ENCODE data around the gene LILRB4. TPM values are rescaled to one million over a fixed set of nuclear protein-coding genes. Genes with fewer than 3 reads are reported as not detected.

LILRB4 gene
- total and polyA plus RNA-seq, 2 donors (not counting 3 experiments of a cell fraction or from before 2014, with no cell fraction given) = not detected

- Histone ChIP-seq H3K36me3 (ENCODE audit: control insufficient read depth in 2 of 2, extremely low read depth in 1 of 2, insufficient read depth in 2 of 2, low read length in 2 of 2) (no peaks in the 10 kb centered on the region), H3K79me2 (ENCODE audit: control insufficient read depth, insufficient read depth, low read length) (no peaks in the 10 kb centered on the region), H3K4me2 (ENCODE audit: insufficient read depth, low read length) (no peak overlapping the region), H3K9me1 (replicated peaks; ENCODE audit: control insufficient read depth, extremely low read depth, insufficient read depth, low read length) (no peaks in the 10 kb centered on the region), H3K9ac (replicated peaks; ENCODE audit: extremely low read depth, insufficient read depth, low read length) (no peak overlapping the region), H3K27ac (ENCODE audit: insufficient read depth, low read depth, low read length) (no peak overlapping the region), H3K4me3 (replicated peaks in 1 of 3; ENCODE audit: insufficient read depth in 1 of 3, low read depth in 1 of 3, low read length in 3 of 3) (no peak overlapping the region), H3K9me3 (replicated peaks; ENCODE audit: control insufficient read depth, insufficient read depth, low read length) (no peaks in the 10 kb centered on the region), H3K27me3 (ENCODE audit: control insufficient read depth in 2 of 2, insufficient read depth in 2 of 2, low read length in 2 of 2) (no peaks in the 10 kb centered on the region), H3K4me1 (ENCODE audit: control insufficient read depth, extremely low read depth, insufficient read depth, low read length) (no peaks in the 10 kb centered on the region), H2AFZ (ENCODE audit: low read depth, low read length) (no peak overlapping the region), H4K20me1 (replicated peaks; ENCODE audit: control insufficient read depth, extremely low read depth, insufficient read depth, low read length) (no peaks in the 10 kb centered on the region)
- FAIRE-seq = no peak
- no peak for TF ChIP-seq EZH2 (IDR thresholded peaks at IDR 0.05; ENCODE audit: borderline replicate concordance, low read depth, low read length, severe bottlenecking)
- TF ChIP-seq FOS (IDR thresholded peaks at IDR 0.05; ENCODE audit: borderline replicate concordance, insufficient read depth, low read length) = no peak
- no peak for TF ChIP-seq GATA2 (IDR thresholded peaks at IDR 0.05; ENCODE audit: insufficient read depth, insufficient read length, low read depth, low read length)
- no peak for TF ChIP-seq MYC (IDR thresholded peaks at IDR 0.05; ENCODE audit: low read depth, low read length)
- no peak for TF ChIP-seq POLR2A (IDR thresholded peaks at IDR 0.05; ENCODE audit: low read depth, low read length)
- no peak for TF ChIP-seq CTCF (IDR thresholded peaks at IDR 0.05; ENCODE audit: extremely low read depth in 1 of 2, insufficient read depth in 1 of 2, low read depth in 1 of 2, low read length in 2 of 2)
- TF ChIP-seq MAX (IDR thresholded peaks at IDR 0.05; ENCODE audit: insufficient read depth, insufficient read length) = no peak
- TF ChIP-seq POLR2AphosphoS5 (IDR thresholded peaks at IDR 0.05; ENCODE audit: insufficient read depth, low read depth, low read length) = no peak
- TF ChIP-seq JUN (IDR thresholded peaks at IDR 0.05; ENCODE audit: borderline replicate concordance, insufficient read depth, insufficient read length, low read depth) = no peak
- dilution Hi-C loops (cut with MboI; ENCODE audit: extremely low pct_ligation_motif_present, low sequenced_read_pairs) = no loop called here
- CTCF ChIA-PET = no interaction called here
- POLR2A ChIA-PET = no interaction called here
- DNase-seq (ENCODE audit: low read depth, low spot score) = no peak
- no TSS peak for BruUV-seq (replicated peaks)
- intact Hi-C loops (cut with micrococcal nuclease) = no loop called here
Measured at GRCh38 chr19:54614726-54615125, 48.1 kb upstream of the LILRB4 start.
